ENCODE data around the gene CEP192.
"Not testable (repeated sequence)": the region's sequence is repeated elsewhere in the genome, so short reads cannot be mapped to it uniquely, and the experiment has no call there.

The CEP192 gene

DNA sequence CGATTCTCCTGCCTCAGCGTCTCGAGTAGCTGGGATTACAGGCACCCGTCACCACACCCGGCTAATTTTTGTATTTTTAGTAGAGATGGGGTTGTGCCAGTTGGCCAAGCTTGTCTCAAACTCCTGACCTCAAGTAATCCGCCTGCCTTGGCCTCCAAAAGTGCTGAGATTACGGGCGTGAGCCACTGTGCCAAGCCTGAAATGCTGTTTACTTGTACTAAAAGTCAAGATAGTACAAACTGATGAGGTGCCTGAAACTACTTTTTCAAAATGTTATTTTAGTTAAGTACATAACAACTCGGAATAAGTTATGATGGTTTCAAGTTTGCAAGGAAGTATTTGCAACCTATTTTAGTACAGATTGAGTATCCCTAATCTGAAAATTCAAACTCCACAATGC lies 85.7 kb downstream of the CEP192 start:
- TF ChIP-seq POLR2AphosphoS5 (IDR thresholded peaks at IDR 0.05; ENCODE audit: low read depth), result no peak
- TF ChIP-seq, protein P1, sequence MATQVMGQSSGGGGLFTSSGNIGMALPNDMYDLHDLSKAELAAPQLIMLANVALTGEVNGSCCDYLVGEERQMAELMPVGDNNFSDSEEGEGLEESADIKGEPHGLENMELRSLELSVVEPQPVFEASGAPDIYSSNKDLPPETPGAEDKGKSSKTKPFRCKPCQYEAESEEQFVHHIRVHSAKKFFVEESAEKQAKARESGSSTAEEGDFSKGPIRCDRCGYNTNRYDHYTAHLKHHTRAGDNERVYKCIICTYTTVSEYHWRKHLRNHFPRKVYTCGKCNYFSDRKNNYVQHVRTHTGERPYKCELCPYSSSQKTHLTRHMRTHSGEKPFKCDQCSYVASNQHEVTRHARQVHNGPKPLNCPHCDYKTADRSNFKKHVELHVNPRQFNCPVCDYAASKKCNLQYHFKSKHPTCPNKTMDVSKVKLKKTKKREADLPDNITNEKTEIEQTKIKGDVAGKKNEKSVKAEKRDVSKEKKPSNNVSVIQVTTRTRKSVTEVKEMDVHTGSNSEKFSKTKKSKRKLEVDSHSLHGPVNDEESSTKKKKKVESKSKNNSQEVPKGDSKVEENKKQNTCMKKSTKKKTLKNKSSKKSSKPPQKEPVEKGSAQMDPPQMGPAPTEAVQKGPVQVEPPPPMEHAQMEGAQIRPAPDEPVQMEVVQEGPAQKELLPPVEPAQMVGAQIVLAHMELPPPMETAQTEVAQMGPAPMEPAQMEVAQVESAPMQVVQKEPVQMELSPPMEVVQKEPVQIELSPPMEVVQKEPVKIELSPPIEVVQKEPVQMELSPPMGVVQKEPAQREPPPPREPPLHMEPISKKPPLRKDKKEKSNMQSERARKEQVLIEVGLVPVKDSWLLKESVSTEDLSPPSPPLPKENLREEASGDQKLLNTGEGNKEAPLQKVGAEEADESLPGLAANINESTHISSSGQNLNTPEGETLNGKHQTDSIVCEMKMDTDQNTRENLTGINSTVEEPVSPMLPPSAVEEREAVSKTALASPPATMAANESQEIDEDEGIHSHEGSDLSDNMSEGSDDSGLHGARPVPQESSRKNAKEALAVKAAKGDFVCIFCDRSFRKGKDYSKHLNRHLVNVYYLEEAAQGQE (IDR thresholded peaks at IDR 0.05; ENCODE audit: insufficient replicate concordance, low read depth), result no peak
- TF ChIP-seq GABPA (IDR thresholded peaks at IDR 0.05; ENCODE audit: low read depth), result no peak
- TF ChIP-seq SPI1 (IDR thresholded peaks at IDR 0.05; ENCODE audit: borderline replicate concordance, low read depth), result no peak
- no peak for TF ChIP-seq CTCF (IDR thresholded peaks at IDR 0.05; ENCODE audit: insufficient read depth, low read length)
- no peak overlapping the region for H3K4me3 ChIP-seq (replicated peaks; ENCODE audit: insufficient read depth, low read length)
- DNase-seq (ENCODE audit: low read depth in 1 of 2, low spot score in 1 of 2), result no peak
- H3K27ac ChIP-seq (replicated peaks), result no peak overlapping the region
- no peaks in the 10 kb centered on the region for H3K27me3 ChIP-seq (ENCODE audit: insufficient read depth, poor library complexity, severe bottlenecking)

- H3K4me3 ChIP-seq (replicated peaks; ENCODE audit: insufficient read depth, low read length), result no peak overlapping the region
- no peak overlapping the region for H3K27ac ChIP-seq (replicated peaks)
- no peaks in the 10 kb centered on the region for H3K27me3 ChIP-seq (ENCODE audit: insufficient read depth, poor library complexity, severe bottlenecking)
- no peak for TF ChIP-seq CTCF (IDR thresholded peaks at IDR 0.05; ENCODE audit: insufficient read depth, low read length)
- no peak for TF ChIP-seq GABPA (IDR thresholded peaks at IDR 0.05; ENCODE audit: low read depth)
- no peak for TF ChIP-seq POLR2AphosphoS5 (IDR thresholded peaks at IDR 0.05; ENCODE audit: low read depth)
- DNase-seq (ENCODE audit: low read depth in 1 of 2, low spot score in 1 of 2), result no peak
Measured at GRCh38 chr18:13077473-13077872, 86.3 kb downstream of the CEP192 start.

DNA sequence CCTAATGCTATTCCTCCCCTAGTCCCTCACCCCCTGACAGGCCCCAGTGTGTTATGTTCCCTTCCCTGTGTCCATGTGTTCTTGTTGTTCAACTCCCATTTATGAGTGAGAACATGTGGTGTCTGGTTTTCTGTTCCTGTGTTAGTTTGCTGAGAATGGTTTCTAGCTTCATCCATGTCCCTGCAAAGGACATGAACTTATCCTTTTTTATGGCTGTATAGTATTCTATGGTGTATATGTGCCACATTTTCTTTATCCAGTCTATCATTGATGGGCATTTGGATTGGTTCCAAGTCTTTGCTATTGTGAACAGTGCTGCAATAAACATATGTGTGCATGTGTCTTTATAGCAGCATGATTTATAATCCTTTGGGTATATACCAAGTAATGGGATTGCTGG lies 86.9 kb downstream of the CEP192 start:
- not testable (repeated sequence) for H3K27ac ChIP-seq (replicated peaks); H3K27me3 ChIP-seq (ENCODE audit: insufficient read depth, poor library complexity, severe bottlenecking); H3K4me3 ChIP-seq (replicated peaks; ENCODE audit: insufficient read depth, low read length)

DNA sequence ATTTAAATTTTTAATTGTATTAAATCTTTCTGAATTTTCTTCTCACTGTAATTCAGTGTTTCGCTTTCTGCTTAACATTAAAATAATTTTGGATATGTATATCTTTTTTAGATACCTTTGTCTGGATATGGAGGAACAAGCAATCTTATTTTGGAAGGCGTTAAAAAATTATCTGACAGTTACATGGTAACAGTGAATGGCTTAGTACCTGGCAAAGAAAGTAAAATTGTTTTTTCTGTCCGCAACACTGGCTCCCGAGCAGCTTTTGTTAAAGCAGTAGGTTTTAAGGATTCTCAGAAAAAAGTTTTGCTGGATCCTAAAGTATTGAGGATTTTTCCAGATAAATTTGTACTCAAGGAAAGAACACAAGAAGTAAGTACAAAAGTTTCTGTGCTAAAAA lies 95.7 kb downstream of the CEP192 start:
- no peak for DNase-seq (ENCODE audit: low read depth in 1 of 2, low spot score in 1 of 2)
- TF ChIP-seq, protein P1 (IDR thresholded peaks at IDR 0.05; ENCODE audit: insufficient replicate concordance, low read depth), result no peak
- TF ChIP-seq CTCF (IDR thresholded peaks at IDR 0.05; ENCODE audit: insufficient read depth, low read length) (no peak), GABPA (IDR thresholded peaks at IDR 0.05; ENCODE audit: low read depth) (no peak), POLR2AphosphoS5 (IDR thresholded peaks at IDR 0.05; ENCODE audit: low read depth) (no peak), SPI1 (IDR thresholded peaks at IDR 0.05; ENCODE audit: borderline replicate concordance, low read depth) (no peak)
- no peak overlapping the region for H3K27ac ChIP-seq (replicated peaks)
- no peaks in the 10 kb centered on the region for H3K27me3 ChIP-seq (ENCODE audit: insufficient read depth, poor library complexity, severe bottlenecking)
- no peak overlapping the region for H3K4me3 ChIP-seq (replicated peaks; ENCODE audit: insufficient read depth, low read length)

More for the DNA sequence above, 86.9 kb downstream of the CEP192 start:
- not testable (repeated sequence) for DNase-seq (ENCODE audit: low read depth in 1 of 2, low spot score in 1 of 2)

Data from HL-60 (cell line).